Mesodermal cell (in vitro differentiated cells): ENCODE results near the gene STAC2.

ENCODE experiments used
- H3K27ac ChIP-seq: 2 replicates; pipeline ENCODE4 v1.7.0; 2013; ENCODE audit warnings: mild to moderate bottlenecking, low read depth, low read length, moderate library complexity; ENCODE audit not compliant: severe bottlenecking
- H3K36me3 ChIP-seq: 2 replicates; pipeline ENCODE4 v1.7.1; 2013; ENCODE audit warnings: mild to moderate bottlenecking, low read length, moderate library complexity; ENCODE audit not compliant: control insufficient read depth, insufficient read depth
- H3K4me1 ChIP-seq: one replicate; pipeline ENCODE4 v1.7.1; 2013; ENCODE audit warnings: mild to moderate bottlenecking, low read length; ENCODE audit not compliant: insufficient read depth, control insufficient read depth, poor library complexity, severe bottlenecking
- H3K4me3 ChIP-seq: 2 replicates; pipeline ENCODE4 v1.7.0; 2013; ENCODE audit warnings: low read length, control low read depth, mild to moderate bottlenecking; ENCODE audit not compliant: insufficient read depth, poor library complexity, severe bottlenecking; ENCODE audit errors: extremely low read depth
- H3K9me3 ChIP-seq: 2 replicates; pipeline ENCODE4 v1.7.1; 2013; ENCODE audit warnings: mild to moderate bottlenecking, low read length, moderate library complexity; ENCODE audit not compliant: control insufficient read depth
- WGBS, 2 experiments: methylation state at CpG; one replicate each; pipeline ENCODE4 v1.1.5; 2013; ENCODE audit warnings: missing lambda C conversion rate in 2 of 2; ENCODE audit not compliant: insufficient coverage in 2 of 2; 5-methylcytosine and 5-hydroxymethylcytosine counted together

The STAC2 gene

GRCh38 chr17:39244016-39244599 lies 18.4 kb upstream of the STAC2 start:
- no peaks in the 10 kb centered on the region for H3K36me3 ChIP-seq
- peaks cover 8% of the 10 kb centered on the region for H3K4me1 ChIP-seq
- H3K27ac ChIP-seq: no peak overlapping the region
- no peaks in the 10 kb centered on the region for H3K9me3 ChIP-seq
- WGBS, 2 experiments: 70 to 71% methylated on average over 6 of the region's 11 CpGs
- no peak overlapping the region for H3K4me3 ChIP-seq

- Histone ChIP-seq H3K36me3 (no peaks in the 10 kb centered on the region), H3K9me3 (no peaks in the 10 kb centered on the region), H3K27ac (no peak overlapping the region), H3K4me1 (peaks cover 8% of the 10 kb centered on the region), H3K4me3 (no peak overlapping the region)
- WGBS, 2 experiments: 90 to 94% methylated on average over 4 to 8 of the region's 8 CpGs
Measured at GRCh38 chr17:39243155-39243554, 17.4 kb upstream of the STAC2 start.

GRCh38 chr17:39240631-39241030 lies 14.9 kb upstream of the STAC2 start:
- no peaks in the 10 kb centered on the region for H3K36me3 ChIP-seq
- H3K4me1 ChIP-seq: peaks cover 8% of the 10 kb centered on the region
- H3K9me3 ChIP-seq: no peaks in the 10 kb centered on the region
- H3K27ac ChIP-seq: no peak overlapping the region
- no peak overlapping the region for H3K4me3 ChIP-seq
- 90 to 100% methylated on average over 1 to 4 of the region's 5 CpGs for WGBS, 2 experiments

- Histone ChIP-seq H3K9me3 (no peaks in the 10 kb centered on the region), H3K4me1 (peaks cover 8% of the 10 kb centered on the region)
Measured at GRCh38 chr17:39239640-39240314, 14.0 kb upstream of the STAC2 start.

GRCh38 chr17:39238311-39238972 lies 12.7 kb upstream of the STAC2 start:
- H3K4me1 ChIP-seq: no peaks in the 10 kb centered on the region
- H3K36me3 ChIP-seq: no peaks in the 10 kb centered on the region
- no peak overlapping the region for H3K27ac ChIP-seq
- H3K4me3 ChIP-seq: no peak overlapping the region
- 75 to 79% methylated on average over 13 to 14 of the region's 15 CpGs for WGBS, 2 experiments
- no peaks in the 10 kb centered on the region for H3K9me3 ChIP-seq

More at GRCh38 chr17:39239640-39240314, 14.0 kb upstream of the STAC2 start:
- H3K27ac ChIP-seq: no peak overlapping the region
- 18 to 24% methylated on average over 10 to 14 of the region's 16 CpGs for WGBS, 2 experiments
- no peak overlapping the region for H3K4me3 ChIP-seq
- H3K36me3 ChIP-seq: no peaks in the 10 kb centered on the region

- Histone ChIP-seq H3K9me3 (no peaks in the 10 kb centered on the region), H3K36me3 (no peaks in the 10 kb centered on the region), H3K27ac (no peak overlapping the region), H3K4me1 (no peaks in the 10 kb centered on the region), H3K4me3 (no peak overlapping the region)
- WGBS, 2 experiments: 82 to 84% methylated on average over 5 to 6 of the region's 7 CpGs
Measured at GRCh38 chr17:39237586-39237985, 11.8 kb upstream of the STAC2 start.

- Histone ChIP-seq H3K9me3 (no peaks in the 10 kb centered on the region), H3K36me3 (no peaks in the 10 kb centered on the region), H3K27ac (no peak overlapping the region), H3K4me1 (no peaks in the 10 kb centered on the region), H3K4me3 (no peak overlapping the region)
- WGBS, 2 experiments: 90 to 94% methylated on average over 3 to 5 of the region's 6 CpGs
Measured at GRCh38 chr17:39236981-39237441, 11.3 kb upstream of the STAC2 start.

GRCh38 chr17:39236450-39236927 lies 10.7 kb upstream of the STAC2 start:
- no peak overlapping the region for H3K4me3 ChIP-seq
- peaks cover 4% of the 10 kb centered on the region for H3K4me1 ChIP-seq
- H3K36me3 ChIP-seq: no peaks in the 10 kb centered on the region
- no peaks in the 10 kb centered on the region for H3K9me3 ChIP-seq
- WGBS, 2 experiments: 80 to 100% methylated on average over 1 of the region's 5 CpGs
- H3K27ac ChIP-seq: no peak overlapping the region

- Histone ChIP-seq H3K36me3 (no peaks in the 10 kb centered on the region), H3K4me3 (no peak overlapping the region), H3K4me1 (peaks cover 6% of the 10 kb centered on the region), H3K27ac (no peak overlapping the region), H3K9me3 (no peaks in the 10 kb centered on the region)
- WGBS, 2 experiments: 42 to 46% methylated on average over 12 to 14 of the region's 18 CpGs
Measured at GRCh38 chr17:39235555-39236449, 10.1 kb upstream of the STAC2 start.
